ENCODE data around the gene IGF2BP2.

DNA sequence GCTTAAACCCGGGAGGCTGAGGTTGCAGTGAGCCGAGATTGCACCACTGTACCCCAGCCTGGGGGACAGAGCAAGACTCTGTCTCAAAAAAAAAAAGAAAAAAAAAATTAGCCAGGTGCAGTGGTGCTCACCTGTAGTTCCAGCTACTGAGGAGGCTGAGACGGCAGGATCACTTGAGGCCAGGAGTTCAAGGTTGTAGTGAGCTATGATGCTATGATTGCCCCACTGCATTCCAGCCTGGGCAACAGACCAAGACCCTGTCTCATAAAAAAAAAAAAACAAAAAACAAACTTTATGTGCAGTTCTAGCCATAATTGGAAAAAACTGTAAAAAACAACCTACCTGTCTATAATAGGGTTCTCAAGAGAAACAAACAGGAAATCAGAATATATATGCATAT lies 39.9 kb upstream of the IGF2BP2 start:
- TF ChIP-seq, protein P1, sequence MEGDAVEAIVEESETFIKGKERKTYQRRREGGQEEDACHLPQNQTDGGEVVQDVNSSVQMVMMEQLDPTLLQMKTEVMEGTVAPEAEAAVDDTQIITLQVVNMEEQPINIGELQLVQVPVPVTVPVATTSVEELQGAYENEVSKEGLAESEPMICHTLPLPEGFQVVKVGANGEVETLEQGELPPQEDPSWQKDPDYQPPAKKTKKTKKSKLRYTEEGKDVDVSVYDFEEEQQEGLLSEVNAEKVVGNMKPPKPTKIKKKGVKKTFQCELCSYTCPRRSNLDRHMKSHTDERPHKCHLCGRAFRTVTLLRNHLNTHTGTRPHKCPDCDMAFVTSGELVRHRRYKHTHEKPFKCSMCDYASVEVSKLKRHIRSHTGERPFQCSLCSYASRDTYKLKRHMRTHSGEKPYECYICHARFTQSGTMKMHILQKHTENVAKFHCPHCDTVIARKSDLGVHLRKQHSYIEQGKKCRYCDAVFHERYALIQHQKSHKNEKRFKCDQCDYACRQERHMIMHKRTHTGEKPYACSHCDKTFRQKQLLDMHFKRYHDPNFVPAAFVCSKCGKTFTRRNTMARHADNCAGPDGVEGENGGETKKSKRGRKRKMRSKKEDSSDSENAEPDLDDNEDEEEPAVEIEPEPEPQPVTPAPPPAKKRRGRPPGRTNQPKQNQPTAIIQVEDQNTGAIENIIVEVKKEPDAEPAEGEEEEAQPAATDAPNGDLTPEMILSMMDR (IDR thresholded peaks at IDR 0.05) = no peak
- no peak for TF ChIP-seq EP300 (IDR thresholded peaks at IDR 0.05)
- no peak for TF ChIP-seq POLR2AphosphoS5 (IDR thresholded peaks at IDR 0.05)
